HTR-8/SVneo (cell line): ENCODE measurements around the gene NAPA.

Source experiments
- DNase-seq: peaks from one replicate; pipeline ENCODE4 v3.0.0; 2011; ENCODE audit warnings: low spot score, mixed read lengths; ENCODE audit not compliant: insufficient read length
- FAIRE-seq: peaks from 2 replicates; lab custom pipeline; 2011; peaks lifted over from hg19 to GRCh38; lab: Jason Lieb, UNC

Gene NAPA

DNA sequence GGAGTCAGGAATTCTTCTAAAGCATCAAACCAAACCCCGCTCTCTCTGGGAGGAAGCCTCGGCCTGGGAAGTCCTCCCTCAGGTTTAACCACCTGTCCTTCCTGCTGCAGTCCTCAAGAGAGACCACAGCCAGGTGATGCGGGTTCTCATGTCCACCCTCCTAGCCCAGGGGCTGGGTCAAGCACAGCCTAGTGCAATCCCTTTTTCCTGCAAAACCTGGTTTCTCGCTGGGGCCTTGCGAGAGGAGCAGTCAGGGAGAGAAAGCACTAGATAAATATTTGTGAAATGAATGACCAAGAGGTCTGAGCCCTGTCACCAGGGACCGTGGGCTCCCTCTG, 45.5 kb downstream of the NAPA start:
- DNase-seq (no peak), FAIRE-seq (no peak)

DNA sequence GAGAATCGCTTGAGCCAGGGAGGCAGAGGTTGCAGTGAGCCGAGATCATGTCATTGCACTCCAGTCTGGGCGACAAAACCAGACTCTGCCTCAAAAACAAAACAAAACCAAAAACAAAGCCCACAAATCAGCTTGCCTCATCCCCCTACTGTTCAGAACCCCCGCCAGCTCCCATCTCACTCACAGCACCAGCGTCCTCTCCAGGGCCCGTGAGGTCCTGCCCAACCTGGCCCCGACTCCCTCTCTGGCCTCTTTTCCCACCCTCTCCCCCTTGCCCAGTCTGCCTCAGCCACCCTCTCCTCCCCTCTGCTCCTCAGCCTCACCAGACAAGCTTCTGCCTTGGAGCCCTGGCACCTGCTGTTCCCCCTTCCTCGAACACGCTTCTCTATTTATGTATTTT, 46.9 kb downstream of the NAPA start:
- FAIRE-seq: no peak
- no peak for DNase-seq

DNA sequence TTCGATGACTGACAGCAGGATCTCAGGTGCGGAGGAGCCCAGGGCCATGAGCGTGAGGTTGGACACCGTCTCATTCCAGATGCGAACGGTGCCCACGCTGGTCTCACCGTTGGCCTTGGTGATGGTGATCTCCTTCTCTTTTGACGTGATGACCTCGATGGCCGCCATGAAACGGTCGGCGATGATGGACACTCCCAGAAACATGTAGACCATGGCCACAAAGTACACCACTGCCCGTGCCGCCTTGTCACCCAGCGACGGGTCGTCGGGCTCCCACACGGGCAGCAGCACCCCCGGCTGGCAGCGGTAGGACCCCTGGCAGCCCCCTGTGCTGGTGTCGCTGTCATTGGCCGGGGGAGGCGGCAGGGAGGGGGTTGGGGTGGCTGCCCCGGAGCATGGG, 48.9 kb downstream of the NAPA start:
- DNase-seq: no peak
- FAIRE-seq: no peak

DNA sequence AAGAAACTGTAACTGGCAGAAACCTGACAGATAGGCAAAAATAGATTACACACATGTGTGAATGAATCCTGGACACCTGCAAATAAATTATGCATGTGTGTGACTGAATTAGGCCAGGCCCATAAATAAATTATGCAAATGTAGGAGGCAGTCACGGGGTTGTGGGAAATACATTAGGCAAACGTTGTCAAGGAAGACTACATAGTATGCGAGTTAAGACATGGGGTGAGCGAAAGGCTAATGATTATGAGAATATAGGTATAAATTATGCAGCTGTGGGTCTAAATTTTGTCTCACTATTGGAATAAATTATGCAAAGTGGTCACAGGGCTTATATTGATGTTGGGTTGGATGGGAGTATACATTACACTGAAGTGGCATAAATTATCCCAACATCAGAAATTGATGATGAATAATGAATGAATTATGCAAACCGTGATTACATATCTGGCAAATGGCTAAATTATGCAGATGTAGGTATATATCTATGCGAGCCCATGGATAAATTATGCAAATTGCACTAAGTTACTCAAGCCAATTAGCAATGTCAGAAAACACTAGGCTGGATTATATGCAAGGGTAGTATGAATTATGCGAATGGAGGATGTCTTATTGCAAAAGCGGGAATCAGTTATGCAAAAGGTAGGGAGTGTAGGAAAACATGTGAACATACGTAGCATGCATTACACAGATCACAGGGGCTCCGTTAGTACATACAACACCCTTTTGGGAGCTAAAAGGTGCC, 50.0 kb downstream of the NAPA start:
- DNase-seq (no peak), FAIRE-seq (no peak)

- FAIRE-seq (no peak), DNase-seq (no peak)
Measured at GRCh38 chr19:47461876-47462275, 53.0 kb downstream of the NAPA start.

GRCh38 chr19:47459477-47459876, 55.4 kb downstream of the NAPA start:
- peak; percentile 96 for FAIRE-seq
- DNase-seq: no peak

DNA sequence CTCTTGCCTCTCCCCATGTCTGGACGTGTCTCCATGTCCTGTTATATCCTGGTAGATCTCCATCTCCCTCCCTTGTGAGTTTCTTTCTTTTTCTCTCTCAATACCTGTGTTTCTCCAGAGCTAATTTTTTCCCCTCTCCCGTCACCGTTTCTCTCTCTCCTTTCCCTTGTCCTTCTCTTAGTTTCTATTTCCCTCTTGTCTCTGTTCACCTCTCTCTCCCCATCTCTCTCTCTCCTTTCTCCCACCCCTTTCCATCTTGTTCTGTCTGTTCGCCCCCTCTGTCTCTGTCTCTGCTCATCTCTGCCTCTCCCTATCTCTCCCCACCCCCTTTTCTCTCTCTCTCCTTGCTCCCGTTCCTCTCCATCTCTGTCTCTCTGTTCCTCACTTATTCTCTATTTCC, 56.2 kb downstream of the NAPA start:
- FAIRE-seq (no peak), DNase-seq (no peak)

GRCh38 chr19:47456721-47457474, 58.0 kb downstream of the NAPA start:
- DNase-seq (no peak), FAIRE-seq (no peak)

DNA sequence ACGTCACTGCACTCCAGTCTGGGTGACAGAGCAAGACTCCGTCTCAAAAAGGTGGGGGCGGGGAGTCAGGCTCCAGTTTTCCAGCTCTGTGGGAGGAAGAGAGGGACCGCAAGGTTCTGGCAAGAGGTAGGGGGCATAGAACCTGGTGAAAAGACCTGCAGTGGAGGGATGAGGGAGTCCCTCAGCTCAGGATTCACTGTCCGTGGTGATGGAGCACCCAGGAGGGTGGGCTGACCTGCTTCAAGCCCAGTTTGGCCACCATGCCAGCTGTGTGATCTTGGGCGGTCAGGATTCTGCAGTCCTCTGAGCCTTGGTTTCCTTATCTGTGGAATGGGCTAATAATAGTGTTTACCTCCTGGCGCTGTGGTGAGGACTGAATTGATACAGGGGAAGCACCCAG, 64.4 kb downstream of the NAPA start:
- DNase-seq (no peak), FAIRE-seq (no peak)

- FAIRE-seq (no peak), DNase-seq (no peak)
Measured at GRCh38 chr19:47448360-47448727, 66.5 kb downstream of the NAPA start.

DNA sequence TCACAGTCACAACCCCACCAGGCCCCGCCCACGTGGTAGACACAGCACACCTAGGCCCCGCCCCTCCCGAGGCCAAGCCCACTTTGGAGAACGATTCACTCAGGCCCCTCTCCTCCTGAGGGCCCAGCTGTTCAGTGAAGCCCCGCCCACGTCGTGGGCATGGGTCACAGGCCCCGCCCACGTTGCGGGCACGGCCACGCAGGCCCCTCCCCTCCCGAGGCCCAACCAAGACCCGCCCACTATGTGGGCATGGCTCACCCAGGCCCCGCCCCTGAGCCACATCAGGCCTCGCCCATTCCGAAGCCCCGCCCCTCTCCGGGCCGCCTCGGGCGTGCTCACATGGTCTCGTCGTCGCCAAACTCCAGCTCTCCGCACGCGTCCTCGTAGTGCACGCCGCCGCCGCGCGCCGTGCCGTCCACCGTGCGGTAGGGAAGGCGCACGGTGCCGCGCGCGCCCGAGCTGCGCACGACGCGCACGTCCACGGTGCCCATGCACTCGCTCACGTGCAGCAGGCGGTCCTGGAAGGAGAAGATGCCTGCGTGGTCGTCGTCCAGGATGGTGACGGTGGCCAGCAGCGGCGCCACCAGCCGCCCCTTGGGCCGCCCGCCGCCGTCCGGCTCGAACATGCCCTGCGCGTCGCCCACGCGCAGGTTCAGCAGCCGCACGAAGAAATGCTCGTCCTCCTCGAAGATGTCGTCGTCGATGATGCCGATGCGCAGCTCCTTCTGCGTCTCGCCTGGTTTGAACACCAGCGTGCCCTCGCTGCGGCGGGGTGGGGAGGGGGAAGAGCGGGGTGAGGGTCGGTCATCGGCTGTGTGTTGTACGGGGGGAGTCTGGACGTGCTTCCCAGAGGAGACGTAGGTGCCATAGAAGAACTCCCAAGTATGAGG, 67.1 kb downstream of the NAPA start:
- DNase-seq (peak; percentile 32), FAIRE-seq (no peak)

DNA sequence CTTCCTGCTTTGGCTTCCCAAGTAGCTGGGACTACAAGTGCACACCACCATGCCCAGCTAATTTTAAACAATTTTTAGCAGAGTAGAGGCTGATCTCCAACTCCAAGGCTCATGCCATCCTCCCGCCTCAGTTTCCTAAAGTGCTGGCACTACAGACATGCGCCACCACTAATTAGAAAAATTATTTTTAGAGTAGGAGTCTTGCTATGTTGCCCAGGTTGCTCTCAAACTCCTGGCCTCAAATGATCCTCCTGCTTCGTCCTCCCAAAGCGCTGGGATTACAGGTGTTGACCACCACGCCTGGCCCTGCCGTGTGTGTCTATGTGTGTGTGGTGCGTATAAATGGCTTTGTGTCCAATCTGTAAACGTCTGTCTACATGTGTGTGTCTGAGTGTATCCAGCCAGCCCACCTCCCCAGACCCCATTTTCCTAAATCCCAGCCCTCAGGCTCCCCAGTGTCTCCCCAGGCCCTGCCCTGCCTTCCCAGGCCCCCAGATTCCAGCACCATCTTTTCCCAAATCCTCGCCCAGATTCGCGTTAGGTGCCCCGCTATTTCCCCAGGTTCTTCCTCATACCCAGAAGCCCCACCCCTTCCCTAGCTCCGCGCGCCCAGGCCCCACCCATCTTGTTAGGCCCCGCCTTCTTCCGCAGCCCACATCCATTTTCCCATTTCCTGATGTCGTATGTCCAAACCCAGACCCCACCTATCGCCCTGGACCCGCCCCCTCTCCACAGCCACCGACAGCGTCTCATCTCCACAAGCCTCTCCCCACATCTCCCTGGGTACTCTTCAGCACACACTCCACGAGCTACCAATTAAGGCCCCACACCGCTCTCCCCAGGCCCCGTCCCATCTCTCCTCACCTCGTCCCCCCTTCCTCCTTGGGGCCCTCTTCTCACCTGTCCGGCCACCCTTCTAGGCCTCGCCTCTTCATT, 68.1 kb downstream of the NAPA start:
- FAIRE-seq (no peak), DNase-seq (no peak)

GRCh38 chr19:47445937-47446402, 68.9 kb downstream of the NAPA start:
- FAIRE-seq: no peak

GRCh38 chr19:47445527-47445926, 69.3 kb downstream of the NAPA start:
- DNase-seq: no peak
- FAIRE-seq: no peak

More at GRCh38 chr19:47445937-47446402, 68.9 kb downstream of the NAPA start:
- DNase-seq: no peak

- DNase-seq (no peak), FAIRE-seq (peak; percentile 31)
Measured at GRCh38 chr19:47444388-47444821, 70.5 kb downstream of the NAPA start.

DNA sequence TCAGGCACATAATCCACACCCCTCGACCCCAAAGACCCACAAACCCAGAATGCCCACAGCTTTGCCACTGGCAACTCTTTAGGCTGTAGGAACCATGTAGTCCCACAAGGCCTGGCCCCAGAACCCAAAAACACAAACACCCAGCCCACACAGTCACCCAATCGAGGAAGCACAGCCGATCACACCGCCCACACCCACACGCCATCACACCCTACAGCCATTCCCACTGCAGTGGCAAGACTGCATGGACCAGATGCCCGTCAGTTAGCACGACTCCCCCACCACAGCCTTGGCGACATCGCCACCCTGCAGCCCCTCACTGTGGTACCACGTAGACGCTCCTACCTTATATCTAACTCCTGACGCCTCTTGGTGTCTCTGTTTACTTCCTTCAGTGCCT, 71.5 kb downstream of the NAPA start:
- FAIRE-seq (no peak), DNase-seq (no peak)

DNA sequence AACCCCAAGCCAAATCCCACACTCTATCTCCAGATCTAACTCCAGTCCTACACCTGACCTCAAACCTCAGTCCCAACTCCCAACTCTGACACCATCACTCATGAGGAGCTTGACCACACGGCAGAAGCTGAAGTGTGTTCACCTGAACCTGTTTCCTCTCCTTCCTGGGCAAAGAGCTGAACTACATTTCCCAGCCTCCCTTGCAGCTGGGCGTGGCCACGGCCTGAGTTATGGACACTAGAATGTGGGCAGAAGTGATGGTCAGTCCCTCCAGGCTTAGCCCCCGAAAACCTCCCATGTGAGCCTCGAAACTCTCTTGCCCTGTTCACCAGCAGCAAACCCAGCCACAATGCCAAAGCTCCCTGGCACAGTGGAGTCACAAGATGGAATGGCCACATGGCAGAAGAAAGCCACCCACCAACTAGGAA, 76.1 kb downstream of the NAPA start:
- DNase-seq: no peak
- no peak for FAIRE-seq
